SKM-1 (cell line): Measurements from ENCODE around the gene NME7.
"Not testable (repeated sequence)": the region's sequence is repeated elsewhere in the genome, so short reads cannot be mapped to it uniquely, and the experiment has no call there.

Experiments
- DNase-seq: peaks from one replicate; lab custom pipeline; 2025; ENCODE audit not compliant: unreplicated experiment; lab: John Stamatoyannopoulos, UW

NME7 gene

DNA sequence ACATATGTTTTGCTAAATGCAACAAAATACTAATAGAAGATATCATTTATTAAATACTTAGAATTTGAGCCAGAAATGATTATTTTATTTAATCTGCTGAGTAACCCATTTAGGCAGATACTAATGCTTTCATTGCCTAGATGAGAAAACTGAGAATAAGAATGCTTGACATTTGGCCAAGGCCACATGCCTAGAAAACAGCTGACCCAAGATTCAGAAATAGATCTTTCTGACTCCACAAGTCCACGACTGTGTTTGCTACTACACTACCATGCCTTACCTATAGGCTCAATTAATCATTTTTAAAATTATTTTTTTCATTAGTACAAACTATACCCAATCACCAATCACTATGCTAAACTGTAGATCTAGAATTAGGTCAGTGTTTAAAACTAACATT is 131.5 kb downstream of the NME7 start:
- no peak for DNase-seq

DNA sequence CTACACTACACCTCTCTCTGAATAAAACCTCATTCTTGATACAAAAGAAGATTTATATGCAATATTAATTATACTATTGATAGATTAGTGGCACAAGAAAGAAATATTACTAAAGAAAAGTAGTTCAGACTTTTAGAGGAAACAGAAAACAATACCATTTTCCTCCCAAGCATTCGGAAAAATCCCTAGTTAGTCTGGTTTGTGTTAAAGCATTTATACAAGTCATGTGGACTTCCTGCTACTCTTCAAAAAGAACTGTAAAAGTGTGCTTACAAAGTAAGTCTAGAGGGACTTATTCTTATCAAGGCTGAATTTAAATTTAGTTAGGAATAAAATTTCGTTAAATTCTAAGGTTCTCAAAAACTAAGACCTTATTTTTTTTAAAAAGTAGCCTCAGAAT is 132.0 kb downstream of the NME7 start:
- no peak for DNase-seq

DNA sequence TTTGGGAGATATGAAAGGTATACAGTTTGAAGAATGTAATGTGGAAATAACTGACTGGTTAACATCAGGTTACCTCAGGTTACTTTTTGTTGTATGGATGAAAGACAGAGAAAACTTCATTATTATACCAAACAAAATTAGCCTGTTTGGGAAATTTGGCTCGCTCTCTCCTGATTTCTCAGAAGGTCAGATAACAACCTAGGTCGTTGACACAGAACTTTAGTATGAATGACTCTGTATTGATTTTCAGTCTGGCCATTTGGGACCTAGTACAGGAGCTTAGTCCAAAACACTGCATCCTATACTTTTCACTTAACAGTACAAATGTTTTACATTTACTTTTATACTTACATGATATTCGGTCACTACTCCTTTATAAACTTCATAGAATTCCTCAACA is 132.8 kb downstream of the NME7 start:
- no peak for DNase-seq

DNA sequence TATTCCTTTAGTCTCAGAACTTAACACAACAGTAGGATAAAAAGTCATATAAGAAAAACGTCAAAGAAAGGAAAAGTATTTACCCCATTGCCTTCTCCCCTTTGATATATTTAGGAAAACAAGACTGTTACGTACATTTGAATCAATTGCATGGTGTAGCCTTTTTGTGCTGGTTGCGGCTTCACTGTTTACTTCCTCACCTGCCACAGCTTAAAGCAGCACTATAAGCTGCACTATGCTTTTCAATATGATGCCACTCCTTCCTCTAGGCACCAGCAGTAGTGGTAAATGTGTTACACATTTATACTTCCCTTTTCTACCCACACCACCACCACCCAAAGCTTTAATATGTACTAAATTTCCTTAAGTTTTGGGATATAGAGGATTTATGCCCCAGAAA is 150.0 kb downstream of the NME7 start:
- DNase-seq = peak; percentile 61

DNA sequence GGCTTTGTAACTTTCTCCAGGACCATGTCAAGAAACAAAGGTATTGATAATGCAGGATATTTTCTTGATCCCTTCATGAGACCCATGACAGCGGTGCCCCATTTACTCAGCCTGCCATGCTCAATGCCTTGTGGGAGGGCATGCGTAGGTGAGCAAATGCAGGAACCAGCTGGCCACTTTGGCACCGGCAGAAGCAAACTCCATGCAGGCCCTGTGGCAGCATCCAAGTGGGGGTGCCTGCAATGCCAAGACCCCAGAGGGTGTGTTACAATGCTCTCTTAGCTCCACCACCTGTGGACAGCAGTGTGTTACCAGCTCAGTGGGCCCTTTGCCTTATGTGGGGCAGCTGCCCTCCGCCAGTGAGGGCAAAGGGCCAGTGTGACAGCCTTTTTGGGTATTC is 153.0 kb downstream of the NME7 start:
- DNase-seq = no peak

DNA sequence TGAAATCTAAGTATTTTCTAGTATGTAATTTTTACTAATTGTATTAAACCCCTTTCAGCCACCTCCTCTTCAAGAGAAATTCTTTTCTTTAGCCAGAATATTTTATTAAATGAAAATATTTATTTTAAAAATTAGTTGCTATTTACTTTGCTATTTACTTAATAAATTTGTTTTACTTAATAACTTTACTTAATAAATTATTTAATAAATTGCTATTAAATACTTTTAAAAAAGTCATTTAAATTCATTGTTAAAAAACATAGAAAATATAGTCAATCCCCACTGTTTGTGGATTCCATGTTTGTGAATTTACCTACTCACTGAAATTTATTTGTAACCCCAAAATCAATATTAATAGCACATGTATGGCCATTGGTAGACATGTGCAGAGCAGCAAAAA is 155.5 kb downstream of the NME7 start:
- DNase-seq = no peak

DNA sequence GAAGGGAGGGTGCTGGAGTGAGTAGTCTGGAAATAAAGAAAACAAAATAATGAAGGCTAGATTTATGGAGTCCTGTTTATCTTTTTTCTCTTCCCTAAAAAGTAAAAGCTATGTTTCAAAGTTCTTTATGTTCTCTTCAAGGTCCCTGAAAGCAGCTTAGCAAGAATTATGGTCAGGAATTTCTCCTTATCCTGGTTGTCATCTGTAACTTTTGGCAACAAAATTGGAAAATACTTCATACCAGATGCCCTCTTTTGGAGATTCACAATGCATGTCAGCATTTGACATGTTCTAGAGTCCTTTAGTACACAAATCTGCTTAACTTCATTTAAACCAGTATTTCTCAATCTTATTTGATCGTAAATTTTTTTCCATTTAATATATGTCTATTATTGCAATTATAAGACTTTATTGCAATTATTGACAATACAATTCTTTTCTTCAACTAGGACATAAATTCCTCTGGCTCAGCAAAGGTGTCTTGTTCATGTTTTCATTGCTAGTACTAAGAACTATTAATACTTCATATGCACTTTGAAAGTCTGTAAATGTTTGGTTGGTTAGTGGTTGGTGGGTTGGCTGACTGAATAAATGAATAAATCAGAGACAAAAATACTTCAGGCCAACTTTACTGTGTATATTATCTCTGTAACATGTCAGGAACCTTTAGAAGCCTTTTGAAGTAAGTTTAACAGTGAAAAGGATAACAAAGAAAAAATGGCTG is 159.6 kb downstream of the NME7 start:
- DNase-seq = no peak

DNA sequence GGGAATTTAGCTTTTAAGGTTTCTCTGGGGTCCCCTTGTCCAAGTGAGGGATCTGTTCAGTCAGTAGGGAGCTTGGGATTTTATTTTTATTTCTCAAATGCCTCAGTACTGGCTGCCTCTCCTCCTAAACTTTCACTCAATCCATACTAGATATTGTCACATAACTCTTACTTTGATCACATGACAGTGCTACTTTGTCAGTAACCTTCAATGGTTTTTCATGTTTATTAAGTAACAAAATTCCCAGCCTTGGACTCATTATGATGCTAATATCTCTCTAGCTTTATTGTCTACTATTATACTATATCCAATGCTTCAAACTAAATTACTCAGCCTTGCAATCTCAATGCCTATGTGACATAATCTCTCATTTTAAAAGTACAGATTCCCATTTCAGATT is 163.4 kb downstream of the NME7 start:
- DNase-seq = no peak

DNA sequence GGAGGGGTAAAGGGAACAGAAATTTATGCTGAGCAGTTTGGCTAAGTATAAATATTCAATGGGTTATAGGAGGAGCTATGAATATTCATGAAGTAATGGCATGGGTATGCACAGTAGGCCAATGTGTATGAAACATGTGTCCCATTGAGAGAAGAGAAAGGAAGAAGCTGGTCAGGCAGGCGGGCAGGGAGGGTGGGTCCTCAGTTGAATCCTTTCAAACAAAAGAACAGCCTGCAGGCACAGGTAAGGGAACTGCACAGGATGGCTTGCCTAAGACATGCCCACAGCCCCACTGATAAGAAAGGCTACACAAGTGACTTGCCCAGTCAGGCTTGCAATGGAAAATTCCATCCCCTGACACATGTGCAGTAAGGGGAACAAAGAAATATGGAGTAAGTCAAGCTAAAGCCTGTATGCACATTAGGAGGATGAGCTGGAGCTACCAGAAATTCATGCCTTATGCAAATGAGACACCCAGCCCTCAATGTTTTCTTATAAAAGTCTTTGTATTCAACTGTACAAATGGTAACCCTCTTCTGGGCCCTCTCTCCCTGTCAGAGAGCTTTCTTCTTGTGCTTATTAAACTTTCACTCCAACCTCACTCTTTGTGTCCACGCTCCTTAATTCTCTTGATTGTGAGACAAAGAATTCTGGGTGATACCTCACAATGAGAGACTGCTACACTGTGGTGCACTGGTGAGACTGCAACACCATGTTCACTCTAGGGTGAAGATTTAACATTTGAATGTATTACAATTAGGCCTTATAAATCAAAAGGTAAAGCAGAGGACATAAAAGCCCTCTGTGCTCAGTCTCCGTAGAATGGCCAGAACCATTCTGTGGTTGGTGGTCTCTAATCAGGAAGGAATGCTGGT is 164.6 kb downstream of the NME7 start:
- DNase-seq = no peak

DNA sequence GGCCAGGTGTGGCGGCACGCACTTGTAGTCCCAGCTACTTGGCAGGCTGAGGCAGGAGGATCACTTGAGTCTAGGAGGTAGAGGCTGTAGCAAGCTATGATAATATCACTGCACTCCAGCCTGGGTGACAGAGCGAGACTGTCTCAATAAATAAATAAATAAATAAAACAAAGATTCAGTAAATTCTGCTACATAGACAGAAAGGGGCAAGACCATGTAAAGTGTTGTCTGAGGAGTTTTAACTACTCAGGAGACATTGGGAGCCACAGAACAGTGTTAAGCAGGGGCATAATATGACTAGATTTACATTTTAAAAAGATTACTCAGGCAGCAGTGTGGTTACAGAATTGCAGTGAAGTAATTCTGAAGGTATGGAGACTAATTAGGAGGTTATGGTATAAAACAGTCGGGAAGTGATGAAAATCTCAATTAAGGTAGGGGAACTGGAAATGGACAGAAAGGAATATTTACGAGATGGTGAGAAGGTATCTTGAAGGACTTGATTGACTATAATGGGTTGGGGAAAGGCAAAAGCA is 166.4 kb downstream of the NME7 start:
- no peak for DNase-seq

DNA sequence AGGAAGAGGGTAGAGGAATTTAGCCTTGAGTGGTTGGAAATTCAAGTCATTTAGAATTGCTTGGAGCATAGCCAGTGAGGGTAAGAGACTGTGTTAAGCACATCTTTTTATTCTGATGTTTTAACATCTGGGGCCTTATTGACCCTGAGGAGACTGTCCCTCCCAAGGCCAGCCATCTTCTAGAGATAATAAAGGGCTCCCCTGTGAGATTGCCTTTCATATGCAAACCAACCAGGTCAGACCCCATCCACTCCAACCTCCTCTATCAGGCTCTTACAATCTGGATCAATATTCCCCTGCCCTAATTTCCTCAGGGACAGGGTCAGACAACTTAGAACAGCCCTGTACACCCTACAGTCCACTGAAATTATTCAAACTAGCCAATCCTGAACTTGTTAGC is 167.3 kb downstream of the NME7 start:
- no peak for DNase-seq

DNA sequence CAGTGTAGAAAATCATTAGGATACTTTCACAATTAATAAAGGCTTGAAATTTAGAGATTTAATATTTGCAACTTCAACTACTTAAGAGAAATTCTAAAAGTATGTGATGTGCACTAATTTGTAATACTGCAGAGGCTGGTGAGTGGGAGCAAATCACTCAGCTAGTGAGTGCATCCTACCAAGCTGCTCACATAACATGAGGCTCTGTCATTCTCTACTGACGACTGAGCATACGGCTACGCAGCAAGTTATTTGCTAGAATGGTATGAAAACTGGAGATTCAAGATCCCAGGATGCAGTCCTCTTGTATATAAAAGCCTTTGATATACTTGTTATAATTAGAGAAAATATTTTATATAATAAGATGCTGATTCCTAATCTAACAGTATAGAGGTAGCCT is 171.0 kb downstream of the NME7 start:
- no peak for DNase-seq

DNA sequence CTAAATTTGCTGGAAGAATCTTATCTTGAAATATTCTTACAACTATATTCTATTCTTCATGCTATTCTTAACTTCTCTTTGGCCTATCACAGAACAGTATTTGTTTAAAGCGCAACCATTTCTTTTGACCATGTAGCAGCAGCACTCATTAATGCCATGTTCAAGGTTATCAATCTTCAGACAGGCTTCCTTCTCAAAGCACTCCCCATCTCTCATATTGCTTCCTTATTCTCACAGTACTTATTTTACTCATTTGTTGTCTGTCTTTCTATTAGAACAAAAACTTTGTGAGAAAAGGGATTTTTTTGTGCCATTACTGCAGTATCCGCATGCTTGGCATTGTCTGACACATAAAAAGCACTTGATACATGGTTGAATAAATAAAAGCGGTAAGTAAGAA is 171.4 kb downstream of the NME7 start:
- DNase-seq = no peak

DNA sequence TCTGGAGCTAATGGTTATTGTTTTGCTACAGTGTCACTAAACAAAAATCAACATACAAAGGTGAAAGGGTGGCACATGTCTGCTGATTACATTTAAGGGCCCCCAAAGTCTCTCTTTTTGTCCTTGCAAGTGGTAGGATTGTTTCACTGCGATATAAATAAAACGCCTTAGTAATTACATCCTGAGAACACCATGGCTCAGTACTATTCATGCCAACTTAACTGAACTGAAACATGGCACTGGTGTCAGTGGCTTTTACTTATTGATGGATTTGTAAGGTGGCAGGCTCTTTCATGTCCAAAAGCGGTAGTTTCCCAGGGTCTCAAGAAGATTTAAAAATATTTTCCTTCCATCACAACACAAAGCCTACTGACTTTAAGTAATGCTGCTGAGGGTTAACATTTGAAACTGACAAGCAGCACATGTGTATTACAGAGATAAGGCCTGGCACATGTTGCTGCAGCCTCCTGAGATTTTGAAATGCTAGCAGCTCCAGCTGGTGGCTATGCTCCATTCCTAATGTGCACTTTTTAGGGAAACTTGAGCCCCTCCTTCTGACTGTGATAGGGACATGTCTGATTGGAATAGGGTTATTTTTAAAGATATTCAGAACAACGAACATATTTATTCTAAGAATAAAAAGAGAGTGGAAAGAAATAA is 174.3 kb downstream of the NME7 start:
- no peak for DNase-seq

DNA sequence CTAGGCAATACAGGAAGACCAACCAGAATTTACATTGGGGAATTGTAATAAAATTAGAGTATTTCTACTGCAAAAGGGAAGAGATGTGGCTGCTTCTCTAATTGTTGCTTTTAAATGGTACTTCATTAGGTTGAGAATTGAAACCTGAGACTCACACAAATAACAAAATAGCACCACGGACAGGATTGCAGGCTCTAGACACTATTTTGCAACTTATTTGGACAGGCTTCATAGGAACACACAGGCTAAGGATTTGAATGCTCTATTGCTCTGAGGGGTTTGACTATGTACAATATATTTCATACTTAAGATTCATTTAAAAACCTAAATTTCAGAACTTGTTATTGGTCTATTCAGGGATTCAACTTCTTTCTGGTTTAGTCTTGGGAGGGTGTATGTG is 181.5 kb downstream of the NME7 start:
- DNase-seq = no peak

DNA sequence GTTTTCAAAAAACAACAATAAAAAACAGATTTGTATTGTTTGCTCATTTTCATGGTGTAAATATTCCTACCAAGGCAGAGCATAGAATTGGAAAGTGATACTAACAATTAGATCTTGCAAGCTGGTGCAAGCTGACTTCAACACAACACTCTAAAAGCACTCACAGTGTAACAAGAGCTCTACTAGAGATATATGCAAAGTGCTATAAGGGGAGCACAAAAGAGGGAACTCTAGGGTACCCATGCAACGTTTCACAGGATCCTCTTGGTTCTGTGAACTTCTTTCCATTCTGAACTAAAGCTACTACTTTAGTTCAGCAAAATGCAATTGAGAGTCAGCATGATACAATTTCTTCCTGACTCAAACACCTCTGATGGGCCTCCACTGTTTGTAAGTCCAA is 182.8 kb downstream of the NME7 start:
- no peak for DNase-seq

DNA sequence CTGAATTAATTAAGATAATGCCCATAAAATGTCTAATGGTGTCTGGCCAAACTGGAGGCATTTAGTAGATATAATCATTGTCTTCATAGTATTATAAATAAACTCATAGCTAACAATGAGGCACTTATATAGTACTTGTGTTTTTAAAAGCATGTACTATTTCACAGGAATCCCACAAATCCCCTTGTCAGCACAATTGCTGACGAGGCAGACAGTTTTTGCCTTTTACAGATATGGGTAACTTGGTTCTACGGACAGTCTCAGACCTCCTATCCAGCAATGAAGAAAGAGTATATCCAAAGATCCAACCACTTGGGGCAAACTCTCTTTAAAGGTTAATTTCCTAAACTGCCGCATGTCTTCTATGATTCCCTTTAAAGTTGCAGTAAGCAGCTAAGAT is 187.4 kb downstream of the NME7 start:
- DNase-seq = no peak

DNA sequence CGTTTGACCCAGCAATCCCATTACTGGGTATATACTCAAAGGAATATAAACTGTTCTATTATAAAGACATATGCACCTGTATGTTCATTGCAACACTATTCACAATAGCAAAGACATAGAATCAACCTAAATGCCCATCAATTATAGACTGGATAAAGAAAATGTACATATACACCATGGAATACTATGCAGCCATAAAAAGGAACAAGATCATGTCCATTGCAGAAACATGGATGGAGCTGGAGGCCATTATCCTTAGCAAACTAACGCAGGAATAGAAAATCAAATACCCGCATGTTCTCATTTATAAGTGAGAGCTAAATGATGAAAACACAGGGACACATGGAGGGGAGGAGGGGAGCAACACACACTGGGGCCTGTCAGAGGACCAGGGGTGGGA is 188.2 kb downstream of the NME7 start:
- DNase-seq = not testable (repeated sequence)

DNA sequence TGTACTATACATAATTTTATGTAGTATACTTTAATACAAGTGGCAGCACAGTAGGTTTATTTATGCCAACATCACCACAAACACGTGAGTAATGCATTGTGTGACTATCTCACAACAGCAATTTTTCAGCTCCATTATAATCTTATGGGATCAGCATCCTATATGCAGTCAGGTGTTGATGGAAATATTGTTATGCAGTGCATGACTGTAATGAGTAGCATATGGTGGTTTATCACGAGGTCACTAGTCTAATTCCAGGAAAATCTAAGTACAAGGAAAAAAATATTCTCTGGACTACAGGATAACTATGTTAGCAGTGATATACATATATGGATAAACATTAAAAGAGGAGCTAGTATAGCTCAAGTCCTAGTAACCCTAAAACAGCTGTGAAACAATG is 192.1 kb downstream of the NME7 start:
- no peak for DNase-seq

DNA sequence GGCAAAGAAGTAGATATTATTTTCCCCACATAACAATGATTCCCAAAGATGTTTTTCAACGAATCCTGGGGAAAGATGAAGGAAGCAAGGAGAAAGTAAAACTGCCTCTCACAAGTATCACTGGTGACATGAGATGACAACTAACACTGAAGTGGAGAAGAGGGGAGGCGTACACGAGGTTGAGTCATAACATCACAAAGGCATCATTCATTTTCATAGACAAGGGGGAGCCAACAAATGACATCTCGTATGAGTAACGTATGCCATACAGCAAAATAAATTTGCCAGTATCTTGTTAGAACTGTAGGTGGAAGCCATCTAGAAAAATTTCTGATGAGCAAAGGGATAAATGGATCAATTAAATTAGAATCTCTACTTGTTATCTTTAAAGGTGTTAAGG is 204.5 kb downstream of the NME7 start:
- no peak for DNase-seq

DNA sequence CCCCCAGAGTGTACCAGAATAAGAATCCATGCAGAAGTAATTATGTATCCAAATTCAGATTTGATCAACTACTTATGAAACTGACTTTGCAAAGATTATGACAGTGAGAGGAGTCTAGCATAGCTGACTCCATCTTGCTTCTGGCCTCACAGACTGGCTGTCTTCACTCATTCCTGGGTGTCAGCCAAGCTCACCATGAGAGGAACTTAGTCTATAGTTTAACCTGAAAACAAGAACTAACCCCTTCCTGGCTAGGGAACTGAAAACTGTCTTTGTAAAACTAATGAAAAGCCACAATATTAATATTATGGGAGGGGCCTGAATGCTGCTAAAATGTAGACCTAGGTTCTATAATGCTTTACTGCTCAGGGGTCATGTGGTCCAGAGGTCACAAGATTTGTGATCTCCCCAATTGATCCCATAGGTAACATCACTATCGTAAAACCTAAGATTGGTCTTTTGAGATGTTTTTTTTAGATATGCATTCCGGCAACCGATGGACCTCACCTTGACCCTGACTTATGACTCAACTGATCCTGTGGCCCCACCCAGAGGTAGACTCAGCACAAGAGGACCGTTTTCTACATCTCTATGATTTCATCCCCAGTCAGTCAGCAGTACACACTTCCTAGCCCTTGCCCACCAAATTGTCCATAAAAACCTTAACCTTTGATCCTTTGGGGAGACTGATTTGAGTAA is 206.0 kb downstream of the NME7 start:
- no peak for DNase-seq
